ENCODE results near the gene MYBBP1A. TPM values are rescaled to one million over a fixed set of nuclear protein-coding genes. Genes with fewer than 3 reads are reported as not detected.

The MYBBP1A gene
- total RNA-seq, 1 experiment from 2014 or later = 177 TPM

GRCh38 chr17:4556996-4557395, 1.8 kb upstream of the MYBBP1A start:
- POLR2A ChIA-PET (ENCODE audit: low non-redundant PET) = interaction anchor here (0.7 kb wide), 1 partner anchor 400 kb away, joined by 6 read pairs; no protein-coding TSS in a partner anchor
- intact Hi-C loops (cut with micrococcal nuclease; ENCODE audit: unreplicated experiment) = no loop called here

DNA sequence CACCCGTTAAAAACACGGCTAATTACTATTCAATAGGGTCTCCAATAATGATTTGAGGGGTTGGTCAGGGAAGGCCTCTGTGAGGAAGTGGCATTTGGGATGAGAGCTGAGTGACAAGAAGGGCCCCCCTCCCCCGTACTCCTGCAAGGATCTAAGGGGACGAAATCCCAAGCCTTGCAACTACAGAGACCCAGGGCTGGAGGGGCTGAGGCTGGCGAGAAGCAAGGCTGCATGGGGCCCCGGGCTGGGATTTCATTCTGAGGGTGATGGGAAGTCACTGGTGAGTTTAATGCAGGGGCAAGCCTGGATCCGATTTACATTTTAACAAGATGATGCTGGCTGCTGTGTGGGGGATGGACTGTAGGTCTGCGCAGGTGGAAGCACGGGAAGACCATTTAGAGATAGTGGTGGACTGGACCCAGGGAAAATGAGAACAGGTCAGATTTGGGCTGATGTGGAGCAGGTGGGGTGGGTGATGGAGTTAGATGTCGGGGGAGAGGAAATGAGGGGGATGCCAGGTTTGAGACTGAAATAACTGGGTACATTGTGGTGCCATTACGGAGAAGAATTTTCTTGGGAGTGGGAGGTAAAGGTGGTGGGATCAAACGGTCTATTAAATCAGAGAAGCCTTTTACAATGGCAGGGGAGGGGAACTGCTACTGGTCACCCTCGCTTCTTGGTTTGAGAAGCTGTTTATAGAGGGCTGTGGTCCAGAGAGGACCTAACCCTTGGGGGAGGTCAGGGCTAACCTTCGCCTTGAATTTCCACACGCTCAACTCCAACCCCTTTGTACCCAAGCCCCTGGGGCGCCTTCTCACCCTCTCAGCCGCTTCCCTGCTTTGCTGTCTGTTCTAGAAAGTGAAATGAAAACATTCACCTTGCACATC, 932 bp upstream of the MYBBP1A start:
- H3K4me1 ChIP-seq (ENCODE audit: insufficient read depth, low read length, poor library complexity, severe bottlenecking) = peaks cover 6% of the 10 kb centered on the region
- peaks cover 30% of the 10 kb centered on the region for H3K36me3 ChIP-seq (ENCODE audit: insufficient read depth, low read length, poor library complexity, severe bottlenecking)
- POLR2A ChIA-PET (ENCODE audit: low non-redundant PET) = no interaction called here
- intact Hi-C loops (cut with micrococcal nuclease; ENCODE audit: unreplicated experiment) = no loop called here
- H3K27ac ChIP-seq (ENCODE audit: low read depth, low read length, poor library complexity, severe bottlenecking) = peak overlapping the region; percentile 71
- no TSS peak for BruUV-seq (replicated peaks)
- H3K4me3 ChIP-seq (ENCODE audit: low read depth, low read length, poor library complexity, severe bottlenecking) = peak overlapping the region; percentile 91
- H3K27me3 ChIP-seq (replicated peaks; ENCODE audit: insufficient read depth, low read depth, low read length, poor library complexity) = no peaks in the 10 kb centered on the region
- no peaks in the 10 kb centered on the region for H3K9me3 ChIP-seq (ENCODE audit: low read depth, low read length, poor library complexity, severe bottlenecking)
- no peak for DNase-seq (ENCODE audit: low spot score)
- TF ChIP-seq, protein P1, sequence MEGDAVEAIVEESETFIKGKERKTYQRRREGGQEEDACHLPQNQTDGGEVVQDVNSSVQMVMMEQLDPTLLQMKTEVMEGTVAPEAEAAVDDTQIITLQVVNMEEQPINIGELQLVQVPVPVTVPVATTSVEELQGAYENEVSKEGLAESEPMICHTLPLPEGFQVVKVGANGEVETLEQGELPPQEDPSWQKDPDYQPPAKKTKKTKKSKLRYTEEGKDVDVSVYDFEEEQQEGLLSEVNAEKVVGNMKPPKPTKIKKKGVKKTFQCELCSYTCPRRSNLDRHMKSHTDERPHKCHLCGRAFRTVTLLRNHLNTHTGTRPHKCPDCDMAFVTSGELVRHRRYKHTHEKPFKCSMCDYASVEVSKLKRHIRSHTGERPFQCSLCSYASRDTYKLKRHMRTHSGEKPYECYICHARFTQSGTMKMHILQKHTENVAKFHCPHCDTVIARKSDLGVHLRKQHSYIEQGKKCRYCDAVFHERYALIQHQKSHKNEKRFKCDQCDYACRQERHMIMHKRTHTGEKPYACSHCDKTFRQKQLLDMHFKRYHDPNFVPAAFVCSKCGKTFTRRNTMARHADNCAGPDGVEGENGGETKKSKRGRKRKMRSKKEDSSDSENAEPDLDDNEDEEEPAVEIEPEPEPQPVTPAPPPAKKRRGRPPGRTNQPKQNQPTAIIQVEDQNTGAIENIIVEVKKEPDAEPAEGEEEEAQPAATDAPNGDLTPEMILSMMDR (conservative IDR thresholded peaks at IDR 0.05; ENCODE audit: low read depth, low read length) = no peak
- no peak for TF ChIP-seq EZH2 (IDR thresholded peaks at IDR 0.05; ENCODE audit: borderline replicate concordance, low read depth, low read length, poor library complexity, severe bottlenecking)
- CTCF ChIA-PET = interaction anchor here (1.0 to 1.8 kb wide), 2 partner anchors 10 to 71 kb away, joined by 5 to 6 read pairs; no protein-coding TSS in a partner anchor

More at GRCh38 chr17:4556996-4557395, 1.8 kb upstream of the MYBBP1A start:
- DNase-seq (ENCODE audit: low spot score) = no peak
- Histone ChIP-seq H3K36me3 (ENCODE audit: insufficient read depth, low read length, poor library complexity, severe bottlenecking) (peaks cover 21% of the 10 kb centered on the region), H3K27me3 (replicated peaks; ENCODE audit: insufficient read depth, low read depth, low read length, poor library complexity) (no peaks in the 10 kb centered on the region), H3K27ac (ENCODE audit: low read depth, low read length, poor library complexity, severe bottlenecking) (no peak overlapping the region), H3K4me3 (ENCODE audit: low read depth, low read length, poor library complexity, severe bottlenecking) (no peak overlapping the region), H3K4me1 (ENCODE audit: insufficient read depth, low read length, poor library complexity, severe bottlenecking) (peaks cover 6% of the 10 kb centered on the region), H3K9me3 (ENCODE audit: low read depth, low read length, poor library complexity, severe bottlenecking) (no peaks in the 10 kb centered on the region)
- no peak for TF ChIP-seq EZH2 (IDR thresholded peaks at IDR 0.05; ENCODE audit: borderline replicate concordance, low read depth, low read length, poor library complexity, severe bottlenecking)
- TF ChIP-seq, protein P1 (conservative IDR thresholded peaks at IDR 0.05; ENCODE audit: low read depth, low read length) = no peak
- CTCF ChIA-PET = interaction anchor here (1.8 kb wide), 1 partner anchor 9 kb away, joined by 5 read pairs; no protein-coding TSS in a partner anchor
- BruUV-seq (replicated peaks) = no TSS peak

DNA sequence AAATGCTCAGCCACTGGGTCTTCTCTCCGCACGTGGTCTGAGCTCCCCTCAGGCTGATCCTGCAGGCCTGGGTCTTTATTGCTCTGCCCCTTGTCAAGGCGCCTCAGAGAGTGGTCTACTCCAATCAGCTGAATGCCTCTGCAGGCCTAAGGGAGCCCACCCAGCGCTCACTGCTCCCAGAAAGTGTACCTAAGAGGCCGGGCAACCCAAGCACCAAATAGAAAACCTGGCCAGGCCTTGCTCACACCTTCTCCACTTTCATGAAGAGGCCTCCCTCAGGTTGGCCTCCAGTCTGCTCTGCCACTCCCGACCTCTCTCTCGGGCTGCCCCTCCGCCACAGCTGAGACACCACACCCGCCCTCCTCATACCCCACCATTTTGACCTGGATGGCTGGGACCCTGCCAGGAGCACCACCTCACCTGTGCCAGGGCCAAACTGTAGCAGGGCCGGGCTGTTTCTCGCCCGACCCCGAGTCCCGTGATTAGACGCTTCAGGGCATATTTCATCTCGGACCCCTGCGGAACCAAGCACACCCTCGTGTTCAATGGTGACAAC, 665 bp downstream of the MYBBP1A start:
- H3K4me3 ChIP-seq (ENCODE audit: low read depth, low read length, poor library complexity, severe bottlenecking) = peak overlapping the region; percentile 91
- intact Hi-C loops (cut with micrococcal nuclease; ENCODE audit: unreplicated experiment) = no loop called here
- CTCF ChIA-PET = interaction anchor here (1.3 kb wide), 1 partner anchor 12 kb away, joined by 8 read pairs; no protein-coding TSS in a partner anchor
- H3K36me3 ChIP-seq (ENCODE audit: insufficient read depth, low read length, poor library complexity, severe bottlenecking) = peaks cover 46% of the 10 kb centered on the region
- no TSS peak for BruUV-seq (replicated peaks)
- no peaks in the 10 kb centered on the region for H3K9me3 ChIP-seq (ENCODE audit: low read depth, low read length, poor library complexity, severe bottlenecking)
- POLR2A ChIA-PET (ENCODE audit: low non-redundant PET) = no interaction called here
- H3K27me3 ChIP-seq (replicated peaks; ENCODE audit: insufficient read depth, low read depth, low read length, poor library complexity) = no peaks in the 10 kb centered on the region
- no peak for DNase-seq (ENCODE audit: low spot score)
- TF ChIP-seq, protein P1 (conservative IDR thresholded peaks at IDR 0.05; ENCODE audit: low read depth, low read length) = no peak
- peaks cover 6% of the 10 kb centered on the region for H3K4me1 ChIP-seq (ENCODE audit: insufficient read depth, low read length, poor library complexity, severe bottlenecking)
- H3K27ac ChIP-seq (ENCODE audit: low read depth, low read length, poor library complexity, severe bottlenecking) = peak overlapping the region; percentile 66

Data from A673 (cell line).